Cardiac muscle cell (in vitro differentiated cells and primary cell): Measurements from ENCODE around the gene HACD2. TPM values are rescaled to one million over a fixed set of nuclear protein-coding genes. Genes with fewer than 3 reads are reported as not detected.
"Not testable (repeated sequence)": the region's sequence is repeated elsewhere in the genome, so short reads cannot be mapped to it uniquely, and the experiment has no call there.

Source experiments
- DNase-seq, 2 donors: peaks; one replicate each; pipeline versions ENCODE4 v3.0.0 to v3.0.0-alpha.2; 2010 to 2017; ENCODE audit warnings: low read depth in 1 of 2, low spot score in 1 of 2
- H3K27ac ChIP-seq: fragments of 200-600 bp; sonication (generic); 2 replicates; pipeline ENCODE4 v1.5.1; 2016
- H3K27me3 ChIP-seq: fragments of 200-600 bp; sonication (generic); 2 replicates; pipeline ENCODE4 v1.6.0; 2016; ENCODE audit warnings: control low read depth
- H3K36me3 ChIP-seq: fragments of 200-600 bp; sonication (generic); 2 replicates; pipeline ENCODE4 v1.5.1; 2016; ENCODE audit warnings: control low read depth
- H3K4me1 ChIP-seq: fragments of 200-600 bp; sonication (generic); 2 replicates; pipeline ENCODE4 v1.8.1; 2017; ENCODE audit warnings: low read depth, mild to moderate bottlenecking, mixed run types
- H3K4me3 ChIP-seq: fragments of 200-600 bp; sonication (generic); 2 replicates; pipeline ENCODE4 v1.5.1; 2016; ENCODE audit warnings: mild to moderate bottlenecking
- H3K9me3 ChIP-seq: fragments of 200-600 bp; sonication (generic); 2 replicates; pipeline ENCODE4 v1.5.1; 2017; ENCODE audit warnings: low read depth, mild to moderate bottlenecking, control low read depth
- CTCF ChIP-seq: IDR thresholded peaks from 2 replicates; pipeline ENCODE4 v1.5.1; 2012; ENCODE audit warnings: low read depth, mild to moderate bottlenecking, low read length
- polyA plus RNA-seq: library from polyadenylated mRNA; unstranded; fragments of >200 nt; fragmentation: Nextera tagmentation; extraction: Ambion mirVana; gene quantifications from 2 replicates; pipeline ENCODE4 v1.2.1, GENCODE V29; 2016
- total RNA-seq: library from RNA; depleted of rRNA; stranded (reverse); fragments of >200 nt; gene quantifications from 2 replicates; pipeline ENCODE4 v1.2.3, GENCODE V29; 2016

The HACD2 gene
- total and polyA plus RNA-seq, 2 experiments from 2014 or later = 9.1 to 13.6 TPM

- no peak overlapping the region for H3K4me3 ChIP-seq
- peaks cover 45% of the 10 kb centered on the region for H3K4me1 ChIP-seq
- H3K36me3 ChIP-seq = no peaks in the 10 kb centered on the region
- no peaks in the 10 kb centered on the region for H3K9me3 ChIP-seq
- no peak for TF ChIP-seq CTCF
- H3K27me3 ChIP-seq = no peaks in the 10 kb centered on the region
- H3K27ac ChIP-seq = no peak overlapping the region
- no peak for DNase-seq
Observed at GRCh38 chr3:123491966-123492587, 92.8 kb downstream of the HACD2 start.

- Histone ChIP-seq H3K9me3 (no peaks in the 10 kb centered on the region), H3K27me3 (no peaks in the 10 kb centered on the region), H3K27ac (peak overlapping the region; percentile 70), H3K36me3 (no peaks in the 10 kb centered on the region), H3K4me1 (peaks cover 49% of the 10 kb centered on the region), H3K4me3 (no peak overlapping the region)
- TF ChIP-seq CTCF = peak; percentile 98
- DNase-seq = peak; percentile 77 to 86
Observed at GRCh38 chr3:123489400-123490004, 95.4 kb downstream of the HACD2 start.

GRCh38 chr3:123488645-123489347 is 96.1 kb downstream of the HACD2 start:
- peaks cover 42% of the 10 kb centered on the region for H3K4me1 ChIP-seq

GRCh38 chr3:123487063-123487462 is 97.8 kb downstream of the HACD2 start:
- H3K36me3 ChIP-seq, H3K9me3 ChIP-seq, H3K4me3 ChIP-seq, H3K27me3 ChIP-seq: not testable (repeated sequence)
- Histone ChIP-seq H3K4me1 (peaks cover 28% of the 10 kb centered on the region), H3K27ac (peak overlapping the region; percentile 38)
- peak in 1 of 2 donors; percentile 42 for DNase-seq

More at GRCh38 chr3:123488645-123489347, 96.1 kb downstream of the HACD2 start:
- no peaks in the 10 kb centered on the region for H3K36me3 ChIP-seq
- H3K9me3 ChIP-seq = no peaks in the 10 kb centered on the region
- H3K4me3 ChIP-seq = no peak overlapping the region
- peak overlapping the region; percentile 70 for H3K27ac ChIP-seq
- no peak for TF ChIP-seq CTCF
- peak in 1 of 2 donors; percentile 30 for DNase-seq
- H3K27me3 ChIP-seq = no peaks in the 10 kb centered on the region

DNA sequence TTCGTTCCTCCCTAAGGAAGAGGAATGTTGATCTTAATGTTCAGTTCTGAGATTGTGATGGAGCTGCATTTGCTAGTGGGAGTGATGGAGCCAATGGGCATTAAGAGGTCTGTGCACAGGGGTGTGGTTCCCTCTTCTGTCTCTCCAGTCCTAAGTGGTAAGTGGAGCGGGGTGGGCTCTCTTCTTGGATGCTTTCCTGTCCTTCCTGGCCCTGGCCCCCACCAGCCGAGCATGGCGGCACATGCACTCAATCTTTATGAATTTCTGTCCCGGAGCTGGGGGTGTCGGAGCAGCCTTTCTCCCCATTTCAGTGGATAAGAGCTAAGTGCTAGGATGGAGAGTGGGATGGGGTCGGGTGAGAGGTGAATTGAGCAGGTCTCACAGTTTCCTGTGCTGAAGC is 98.4 kb downstream of the HACD2 start:
- DNase-seq = no peak
- Histone ChIP-seq H3K27me3 (no peaks in the 10 kb centered on the region), H3K4me3 (no peak overlapping the region), H3K4me1 (peaks cover 22% of the 10 kb centered on the region), H3K9me3 (no peaks in the 10 kb centered on the region), H3K36me3 (no peaks in the 10 kb centered on the region), H3K27ac (peak overlapping the region; percentile 38)
- no peak for TF ChIP-seq CTCF

- DNase-seq = no peak
- no peaks in the 10 kb centered on the region for H3K36me3 ChIP-seq
- no peaks in the 10 kb centered on the region for H3K9me3 ChIP-seq
- no peak for TF ChIP-seq CTCF
- H3K27ac ChIP-seq = no peak overlapping the region
- H3K4me3 ChIP-seq = no peak overlapping the region
- peaks cover 18% of the 10 kb centered on the region for H3K4me1 ChIP-seq
- H3K27me3 ChIP-seq = no peaks in the 10 kb centered on the region
Observed at GRCh38 chr3:123485551-123485950, 99.3 kb downstream of the HACD2 start.
